ENCODE results near the gene PDZD7.

- TF ChIP-seq CTCF (IDR thresholded peaks at IDR 0.05) (no peak), MAX (IDR thresholded peaks at IDR 0.05; ENCODE audit: low read depth) (no peak), FOXM1 (IDR thresholded peaks at IDR 0.05; ENCODE audit: low read depth) (no peak), RAD21 (IDR thresholded peaks at IDR 0.05; ENCODE audit: low read length) (no peak), EP300 (IDR thresholded peaks at IDR 0.05; ENCODE audit: borderline replicate concordance in 1 of 2, low read depth in 1 of 2, low read length in 1 of 2) (no peak), MXI1 (IDR thresholded peaks at IDR 0.05; ENCODE audit: low read depth, low read length) (no peak), GABPA (IDR thresholded peaks at IDR 0.05; ENCODE audit: low read depth) (no peak), TAF1 (IDR thresholded peaks at IDR 0.05; ENCODE audit: borderline replicate concordance, low read depth, low read length) (no peak), EZH2phosphoT487 (IDR thresholded peaks at IDR 0.05; ENCODE audit: borderline replicate concordance, low read depth) (no peak)
Measured at GRCh38 chr10:100963826-100964225, 67.1 kb downstream of the PDZD7 start.
